Bronchial epithelial cell (primary cell): ENCODE results near the gene SYTL5. TPM values are rescaled to one million over a fixed set of nuclear protein-coding genes. Genes with fewer than 3 reads are reported as not detected.
A peak's percentile ranks its signal among the peaks of the same experiment; 100 is the strongest.

Experiments
- DNase-seq: peaks from one replicate; pipeline ENCODE4 v3.0.0-alpha.2; 2010; ENCODE audit warnings: low read depth
- FAIRE-seq: peaks from 2 replicates; lab custom pipeline; 2011; peaks lifted over from hg19 to GRCh38; lab: Jason Lieb, UNC
- H3K27me3 ChIP-seq: 2 replicates; pipeline ENCODE4 v1.5.1; 2011; ENCODE audit warnings: low read length; ENCODE audit not compliant: control insufficient read depth, insufficient read depth
- H3K36me3 ChIP-seq: 2 replicates; pipeline ENCODE4 v1.5.1; 2011; ENCODE audit warnings: low read length; ENCODE audit not compliant: control insufficient read depth, insufficient read depth
- H3K4me3 ChIP-seq: 2 replicates; pipeline ENCODE4 v1.5.1; 2011; ENCODE audit warnings: mild to moderate bottlenecking, low read depth, low read length, control low read depth
- CTCF ChIP-seq: IDR thresholded peaks from 2 replicates; pipeline ENCODE4 v1.5.1; 2011; ENCODE audit warnings: mild to moderate bottlenecking, moderate library complexity, low read length, control low read depth, inconsistent platforms; ENCODE audit not compliant: insufficient read depth, severe bottlenecking
- total RNA-seq: library from RNA; depleted of rRNA; stranded (reverse); fragments of >200 nt; gene quantifications from 2 replicates; pipeline ENCODE4 v1.2.1, GENCODE V29; 2014

SYTL5 gene
- total RNA-seq, 1 donor from 2014 or later, result 1.3 TPM

GRCh38 chrX:37993176-37993575, 13.2 kb upstream of the SYTL5 start:
- no peaks in the 10 kb centered on the region for H3K27me3 ChIP-seq
- DNase-seq (no peak), FAIRE-seq (no peak)
- TF ChIP-seq CTCF, result no peak
- H3K4me3 ChIP-seq, result no peak overlapping the region
- no peaks in the 10 kb centered on the region for H3K36me3 ChIP-seq

- Histone ChIP-seq H3K4me3 (no peak overlapping the region), H3K27me3 (no peaks in the 10 kb centered on the region), H3K36me3 (no peaks in the 10 kb centered on the region)
- peak; percentile 3 for TF ChIP-seq CTCF
- peak; percentile 55 for DNase-seq
- FAIRE-seq, result peak; percentile 62
These were observed 12.3 kb upstream of the SYTL5 start for GRCh38 chrX:37993837-37994619.

- Histone ChIP-seq H3K36me3 (no peaks in the 10 kb centered on the region), H3K4me3 (no peak overlapping the region), H3K27me3 (no peaks in the 10 kb centered on the region)
- FAIRE-seq, result no peak
- DNase-seq, result no peak
- TF ChIP-seq CTCF, result no peak
These were observed 10.9 kb upstream of the SYTL5 start for GRCh38 chrX:37995428-37995827.

- no peak for TF ChIP-seq CTCF
- Histone ChIP-seq H3K4me3 (no peak overlapping the region), H3K27me3 (no peaks in the 10 kb centered on the region), H3K36me3 (no peaks in the 10 kb centered on the region)
- FAIRE-seq, result no peak
- DNase-seq, result no peak
These were observed 9.3 kb upstream of the SYTL5 start for GRCh38 chrX:37997096-37997495.

GRCh38 chrX:37998586-37999262, 7.6 kb upstream of the SYTL5 start:
- FAIRE-seq (no peak), DNase-seq (peak; percentile 88)
- no peak overlapping the region for H3K4me3 ChIP-seq
- H3K36me3 ChIP-seq, result no peaks in the 10 kb centered on the region
- H3K27me3 ChIP-seq, result no peaks in the 10 kb centered on the region
- no peak for TF ChIP-seq CTCF
